GM19397 (cell line): ENCODE measurements around the gene SCLT1.
A peak's percentile ranks its signal among the peaks of the same experiment; 100 is the strongest.

Experiments used
- ATAC-seq: cut with Tn5 transposase; IDR thresholded peaks from one replicate; pipeline ENCODE4 v1.9.1; 2021; ENCODE audit warnings: mild to moderate bottlenecking, moderate library complexity; ENCODE audit not compliant: unreplicated experiment

The SCLT1 gene

DNA sequence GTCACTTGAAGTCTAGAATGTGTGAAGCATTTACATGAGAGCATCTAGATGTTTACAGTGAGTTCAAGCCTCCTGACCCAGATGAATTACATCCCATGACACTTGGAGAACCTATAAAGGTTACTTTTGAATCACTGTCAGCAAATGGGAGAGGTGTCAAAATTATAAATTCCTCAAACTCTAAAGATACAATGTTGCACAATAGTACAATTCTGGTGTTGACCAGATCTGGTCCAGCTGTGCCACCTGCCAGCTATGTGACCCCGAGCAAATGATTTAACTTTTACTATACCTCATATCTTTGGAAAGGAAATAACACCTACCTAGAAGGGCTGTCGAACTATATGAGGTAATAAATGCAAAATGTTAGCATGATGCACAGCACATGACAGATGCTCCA, 214.1 kb downstream of the SCLT1 start:
- ATAC-seq, result no peak

DNA sequence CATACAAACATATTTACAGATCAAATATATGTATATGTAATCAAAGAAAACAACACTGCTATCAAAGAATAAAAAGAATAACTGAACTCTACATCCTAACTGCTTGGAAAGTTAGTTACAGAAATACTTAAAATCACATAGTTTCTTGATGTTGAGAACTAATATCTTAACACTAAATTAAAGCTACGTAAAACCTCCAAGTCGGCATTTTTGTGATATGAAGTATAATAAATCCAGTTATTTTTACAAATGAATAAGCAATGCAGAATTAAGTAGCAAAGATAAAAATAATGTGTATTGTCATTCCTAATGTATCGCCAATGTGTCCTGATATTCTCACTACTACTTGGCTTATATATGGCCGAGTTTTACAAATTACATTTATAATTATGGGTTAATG, 215.4 kb downstream of the SCLT1 start:
- ATAC-seq, result no peak

DNA sequence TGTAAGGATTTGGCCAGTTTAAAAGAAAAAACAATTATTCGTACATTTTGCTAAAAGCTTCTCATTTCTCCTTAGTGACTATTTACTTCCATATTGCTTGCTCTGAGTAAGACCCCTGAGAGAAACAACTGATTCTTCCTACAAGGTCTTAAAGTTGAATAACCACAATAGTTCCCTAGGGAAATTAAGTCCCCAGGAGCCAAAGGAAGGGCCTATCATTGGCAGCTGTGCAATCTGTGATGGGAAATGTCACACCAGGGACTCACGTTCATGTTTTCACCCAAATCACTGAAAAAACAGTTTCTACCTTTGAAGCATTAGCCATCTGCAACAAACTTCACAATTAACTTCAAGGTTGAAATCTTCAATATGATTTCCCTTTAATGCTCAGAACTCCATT, 217.1 kb downstream of the SCLT1 start:
- no peak for ATAC-seq

DNA sequence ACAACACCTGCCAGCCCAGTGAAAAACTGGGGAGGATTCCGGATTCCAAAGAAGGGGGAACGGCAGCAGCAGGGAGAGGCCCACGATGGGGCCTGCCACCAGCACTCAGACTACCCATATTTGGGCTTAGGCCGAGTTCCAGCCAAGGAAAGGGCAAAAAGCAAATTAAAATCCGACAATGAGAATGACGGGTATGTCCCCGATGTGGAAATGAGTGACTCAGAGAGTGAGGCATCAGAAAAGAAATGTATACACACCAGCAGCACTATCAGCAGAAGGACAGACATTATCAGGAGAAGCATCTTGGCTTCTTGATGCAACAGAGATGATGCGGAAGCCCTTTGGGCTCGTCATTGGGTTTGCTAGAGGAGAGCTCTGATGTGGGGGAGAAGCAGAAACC, 221.4 kb downstream of the SCLT1 start:
- ATAC-seq, result no peak

DNA sequence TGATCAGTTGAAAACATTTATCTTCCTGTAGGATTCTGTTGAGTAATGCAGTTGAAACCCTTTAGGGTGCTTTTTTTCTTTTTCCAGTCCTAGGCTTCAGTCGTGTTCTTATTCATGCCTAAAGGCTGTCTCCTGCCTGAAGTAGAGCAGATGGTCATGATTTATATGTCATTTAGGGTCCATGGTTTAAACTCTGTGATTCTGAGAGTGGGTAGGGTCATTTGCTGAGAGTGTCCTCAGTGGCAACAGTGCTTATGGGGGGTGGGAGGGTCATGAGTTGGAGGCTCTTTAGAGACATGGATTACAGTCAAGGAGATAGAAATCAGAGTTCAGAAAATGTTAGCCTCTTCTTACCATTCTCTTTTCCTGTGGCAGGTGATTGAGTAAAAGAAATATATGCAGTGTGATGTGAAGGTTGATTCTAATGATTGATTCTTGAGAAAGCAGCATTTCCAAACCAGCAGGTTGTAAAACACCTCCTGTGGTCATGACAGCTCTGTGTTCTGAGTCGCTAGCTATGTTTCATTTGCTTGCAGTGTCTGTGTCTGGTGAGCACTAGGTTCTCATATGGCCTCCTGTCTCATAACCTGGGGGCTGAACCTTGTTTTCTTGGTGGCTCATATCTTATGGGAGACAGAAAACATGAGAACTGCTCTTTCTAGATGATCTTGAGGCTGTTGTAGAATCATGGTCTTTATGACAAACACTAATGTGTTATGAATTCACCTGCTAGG, 223.4 kb downstream of the SCLT1 start:
- ATAC-seq, result no peak

DNA sequence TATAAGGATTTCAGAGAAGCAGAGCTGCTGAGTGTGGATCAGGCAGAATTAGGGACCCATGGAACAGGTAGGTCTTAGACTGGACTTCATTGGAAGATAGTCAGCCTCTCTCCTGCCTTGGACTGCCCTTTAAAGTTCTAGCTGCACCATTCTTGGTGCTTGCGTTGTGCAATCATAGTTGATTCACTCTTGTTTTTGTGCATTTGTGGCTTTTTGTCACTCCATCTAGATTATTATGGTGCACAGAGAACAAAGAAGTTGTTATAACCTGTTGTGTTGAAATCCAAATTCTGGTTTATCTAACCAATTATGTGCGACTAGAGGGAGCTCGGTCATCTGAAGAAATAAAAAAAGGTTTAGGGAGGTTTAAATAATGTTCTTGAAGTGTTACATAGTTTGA, 224.6 kb downstream of the SCLT1 start:
- no peak for ATAC-seq

DNA sequence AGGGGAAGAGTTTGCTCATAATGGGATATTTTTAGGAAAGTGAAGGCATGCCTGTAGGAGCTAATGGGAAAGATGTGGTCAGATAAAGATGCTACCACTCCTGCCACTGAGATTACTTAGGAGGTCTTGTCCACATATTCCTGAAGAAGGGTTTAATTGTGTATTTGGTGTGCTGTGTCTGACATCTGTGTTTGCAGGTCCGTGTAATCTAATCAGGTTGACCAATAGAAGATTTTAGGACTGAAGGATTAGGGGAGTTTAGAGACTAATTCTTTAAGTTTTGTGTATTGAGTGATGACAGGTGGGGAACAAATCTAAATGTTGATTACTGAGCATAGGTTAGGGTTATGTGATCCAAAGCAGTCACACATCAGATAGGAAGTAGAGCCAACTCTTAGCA, 226.6 kb downstream of the SCLT1 start:
- no peak for ATAC-seq

DNA sequence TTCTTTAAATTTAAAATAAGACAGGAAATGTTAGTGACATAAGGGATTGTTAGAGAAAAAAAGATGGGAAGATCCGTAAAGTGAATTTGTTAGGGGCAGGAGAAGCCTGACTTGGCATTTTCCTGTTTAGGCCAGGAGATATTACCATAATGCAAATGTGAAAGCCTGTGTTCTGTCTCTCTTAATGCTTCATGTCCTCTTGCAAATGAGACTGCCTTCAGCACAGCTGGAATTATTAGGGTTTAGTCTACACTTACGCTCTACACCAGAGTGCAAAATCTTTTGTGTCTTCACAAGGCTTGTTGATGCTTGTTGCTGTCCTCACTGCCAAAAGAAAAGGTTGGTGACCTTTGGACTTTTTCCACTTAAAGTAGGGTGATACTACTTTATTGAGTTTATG, 227.1 kb downstream of the SCLT1 start:
- no peak for ATAC-seq

DNA sequence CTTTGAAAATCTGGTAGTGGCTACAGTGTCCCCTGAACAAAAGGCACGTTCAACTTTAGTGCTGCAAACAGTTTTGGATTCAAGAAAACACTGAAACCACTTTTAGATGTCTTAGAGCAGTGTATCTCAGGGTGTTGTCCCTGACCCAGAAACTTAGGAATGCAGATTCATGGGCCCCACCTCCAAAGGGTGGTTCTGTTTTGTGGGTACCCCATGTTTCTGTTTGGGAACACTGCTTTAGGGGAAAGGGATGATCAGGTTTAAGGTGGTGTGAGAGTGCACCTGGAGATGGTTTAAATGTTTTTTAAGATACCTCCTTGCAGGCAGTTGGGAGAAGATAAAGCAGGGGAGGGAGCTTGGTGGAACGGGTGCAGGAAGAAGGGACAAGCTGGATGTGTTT, 228.2 kb downstream of the SCLT1 start:
- no peak for ATAC-seq

DNA sequence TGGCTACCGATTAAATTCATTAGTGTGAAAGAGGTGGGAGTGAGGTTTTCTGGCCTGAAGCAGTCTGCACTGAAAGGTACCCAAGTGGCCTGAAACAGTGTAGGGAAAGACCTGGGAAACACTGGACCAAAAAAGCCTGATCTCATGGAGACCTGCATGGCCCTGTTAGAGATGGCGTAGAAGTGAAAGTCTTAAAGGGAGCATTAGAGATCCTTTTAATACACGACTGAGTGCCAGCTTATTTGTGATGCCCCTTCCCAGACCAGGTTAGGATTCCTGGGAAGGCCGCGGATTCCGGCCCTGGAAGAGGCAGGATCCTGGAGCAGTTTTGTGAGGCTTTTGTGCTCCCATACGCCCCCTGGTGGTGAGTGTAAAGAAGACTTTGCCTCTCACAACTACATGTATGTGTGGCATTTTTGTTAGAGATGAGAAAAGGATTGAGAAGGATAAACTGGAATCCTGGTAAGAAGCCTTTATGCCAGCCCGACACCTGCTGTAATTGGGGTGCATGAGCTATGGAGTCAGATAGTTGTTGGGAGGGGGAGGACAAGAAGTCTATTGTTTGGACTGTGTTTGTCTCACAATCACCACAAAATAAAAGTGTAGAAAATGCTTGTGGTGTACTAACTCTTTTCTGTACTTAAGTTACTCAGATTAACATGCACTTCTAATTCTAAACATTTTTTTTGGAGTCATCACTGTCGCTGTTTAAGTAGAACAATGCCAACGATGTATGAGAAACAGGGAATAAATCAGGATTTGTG, 229.8 kb downstream of the SCLT1 start:
- no peak for ATAC-seq

DNA sequence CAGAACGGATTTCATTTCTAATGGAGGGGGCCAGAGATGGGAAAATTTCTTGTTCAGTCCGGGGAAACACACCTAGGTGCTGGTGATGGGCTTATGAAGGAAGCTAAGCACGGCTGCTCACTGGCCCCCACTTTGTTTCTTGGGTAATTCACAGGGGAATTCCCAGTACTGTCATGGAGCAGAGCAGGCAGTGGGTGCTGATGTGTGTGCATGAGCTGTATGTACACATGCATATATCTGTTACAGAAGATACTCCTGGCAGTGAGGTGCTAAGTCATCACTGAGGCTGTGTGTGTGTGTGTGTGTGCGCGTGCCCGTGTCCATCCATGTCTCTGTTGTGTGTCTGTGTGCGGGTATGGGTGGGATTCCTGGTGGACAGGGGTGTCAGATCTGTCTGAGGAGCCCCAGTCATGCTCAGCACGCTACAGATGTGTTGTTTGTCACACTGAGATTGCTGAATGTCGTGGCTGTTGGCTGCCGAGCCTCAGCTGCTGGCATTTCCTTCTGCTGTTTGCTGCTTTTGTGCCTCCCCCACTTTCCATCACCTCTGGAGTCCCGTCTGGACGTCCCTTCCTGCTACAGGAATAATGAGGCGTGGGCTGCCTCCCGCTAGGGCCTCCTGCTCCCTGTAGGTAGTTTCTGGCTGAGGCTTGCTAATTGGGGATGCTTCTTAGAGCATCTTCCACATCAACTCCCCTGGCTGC, 230.6 kb downstream of the SCLT1 start:
- ATAC-seq, result peak; percentile 63

DNA sequence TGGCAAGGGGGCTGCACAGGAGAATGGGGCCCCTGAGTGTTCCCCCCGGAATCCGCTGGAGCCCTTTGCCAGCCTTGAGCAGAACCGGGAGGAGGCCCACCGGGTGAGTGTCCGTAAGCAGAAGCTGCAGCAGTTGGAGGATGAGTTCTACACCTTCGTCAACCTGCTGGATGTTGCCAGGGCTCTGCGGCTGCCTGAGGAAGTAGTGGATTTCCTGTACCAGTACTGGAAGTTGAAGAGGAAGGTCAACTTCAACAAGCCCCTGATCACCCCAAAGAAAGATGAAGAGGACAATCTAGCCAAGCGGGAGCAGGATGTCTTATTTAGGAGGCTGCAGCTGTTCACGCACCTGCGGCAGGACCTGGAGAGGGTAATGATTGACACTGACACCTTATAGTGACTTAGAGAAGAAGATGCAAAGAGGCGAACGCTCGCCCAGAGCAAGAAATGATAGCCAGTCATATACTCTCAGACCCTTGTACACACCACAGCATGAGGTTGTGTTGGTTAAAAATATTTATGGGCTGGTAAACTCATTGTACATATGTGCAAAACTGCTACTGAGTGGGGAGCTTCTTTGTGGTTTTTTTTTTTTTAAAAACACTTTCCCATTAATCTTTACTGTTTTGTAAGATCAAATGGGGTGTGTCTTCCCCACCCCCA, 231.4 kb downstream of the SCLT1 start:
- ATAC-seq, result peak; percentile 49

DNA sequence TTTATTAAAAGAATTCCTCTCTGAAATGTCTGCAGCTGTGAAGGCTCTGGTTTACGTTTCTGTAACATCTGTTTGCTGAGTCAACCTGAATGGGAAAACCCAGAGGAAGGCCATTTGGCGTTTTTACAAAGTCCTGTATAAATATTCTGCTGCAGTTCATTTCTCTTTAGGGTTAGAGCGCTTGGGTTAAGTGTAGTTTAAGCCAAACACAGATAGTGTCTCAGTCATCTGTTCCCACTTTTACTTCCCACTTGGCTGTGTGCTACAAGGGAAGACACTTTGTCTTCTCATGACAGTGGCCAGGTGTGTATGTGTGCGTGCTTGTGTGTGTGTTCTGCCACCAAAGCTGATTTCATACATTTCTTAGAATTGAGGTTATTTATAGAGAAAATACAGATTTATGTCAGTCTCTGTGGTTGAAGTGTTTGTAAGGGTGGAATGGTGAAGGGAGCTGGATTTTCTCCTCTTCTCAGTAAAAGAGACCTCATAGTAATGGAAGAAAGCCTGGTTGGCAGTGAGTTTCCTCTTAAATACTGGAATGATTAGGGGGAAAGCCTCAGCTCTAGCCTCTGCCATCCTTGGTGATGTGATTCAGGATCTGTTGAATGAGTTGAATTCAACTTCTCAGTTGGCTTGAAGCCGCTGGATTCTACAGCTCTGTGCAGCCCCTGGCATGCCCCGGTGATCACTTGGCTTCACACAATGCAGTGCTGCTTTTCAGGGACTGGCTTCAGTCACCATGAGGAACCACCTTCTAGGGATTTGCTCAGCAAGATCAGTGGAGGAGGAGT, 233.3 kb downstream of the SCLT1 start:
- ATAC-seq, result no peak

DNA sequence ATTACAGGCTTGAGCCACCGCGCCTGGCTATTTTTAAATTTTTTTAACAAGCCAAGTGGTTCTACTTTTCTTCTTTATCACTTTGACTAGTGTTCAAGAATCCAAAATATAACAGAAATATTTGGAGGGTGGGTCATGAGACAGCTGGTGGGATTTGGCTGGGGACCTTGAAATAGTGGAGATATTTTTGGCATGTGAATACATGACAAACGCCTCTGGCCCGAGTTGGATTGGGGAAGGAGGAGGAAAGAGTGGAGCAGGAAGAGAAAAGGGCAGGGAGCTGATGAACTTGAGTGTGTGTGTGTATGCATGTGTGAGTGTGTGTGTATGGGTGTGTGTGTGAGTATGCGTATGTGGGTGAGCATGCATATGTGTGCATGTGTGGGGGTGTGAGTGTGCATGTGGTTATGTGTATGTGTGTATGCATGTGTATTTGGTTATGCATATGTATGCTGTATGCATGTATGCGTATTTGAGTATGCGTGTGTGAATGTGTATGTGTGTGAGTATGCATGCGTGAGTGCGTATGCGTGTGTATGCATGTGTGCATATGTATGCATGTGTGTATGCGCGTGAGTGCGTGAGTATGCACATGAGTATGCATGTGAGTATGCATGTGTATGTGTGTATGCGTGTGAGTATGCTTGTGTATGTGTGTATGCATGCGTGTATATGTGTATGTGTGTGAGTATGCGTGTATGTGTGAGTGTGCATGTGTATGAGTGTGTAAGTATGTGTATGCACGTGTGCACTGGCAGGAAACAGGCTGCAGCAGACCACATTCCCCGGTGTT, 234.3 kb downstream of the SCLT1 start:
- ATAC-seq, result no peak

DNA sequence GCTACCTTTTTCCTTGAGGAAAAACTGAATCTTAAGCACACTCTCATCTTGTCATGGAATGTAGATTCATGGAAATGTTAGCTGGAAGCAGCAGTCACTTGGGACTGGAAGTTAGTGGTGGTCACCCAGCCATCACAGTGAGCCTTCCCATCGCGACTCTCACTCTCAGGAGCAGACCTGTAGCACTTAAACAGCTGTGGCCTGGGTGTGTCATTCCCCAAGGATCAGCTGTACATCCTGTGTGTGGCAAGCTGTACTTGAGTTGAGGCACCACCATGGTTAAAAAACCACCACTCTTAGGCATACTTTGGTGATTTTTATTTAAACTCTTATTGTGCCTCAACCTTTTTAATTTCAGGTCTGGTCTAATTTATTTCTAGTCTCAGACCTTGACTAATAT, 237.1 kb downstream of the SCLT1 start:
- ATAC-seq, result no peak

DNA sequence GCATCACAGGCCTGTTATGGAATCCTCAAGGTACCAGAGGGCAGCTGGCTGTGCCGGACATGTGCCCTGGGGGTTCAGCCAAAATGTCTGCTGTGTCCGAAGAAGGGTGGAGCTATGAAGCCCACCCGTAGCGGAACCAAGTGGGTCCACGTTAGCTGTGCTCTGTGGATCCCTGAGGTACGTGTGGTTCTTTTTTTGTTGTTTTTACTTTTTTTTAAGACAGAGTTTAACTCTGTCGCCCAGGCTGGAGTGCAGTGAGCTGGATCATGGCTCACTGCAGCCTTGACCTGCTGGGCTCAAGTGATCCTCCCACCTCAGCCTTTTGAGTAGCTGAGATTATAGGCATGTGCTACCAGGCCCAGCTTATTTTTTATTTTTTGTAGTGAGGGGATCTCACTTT, 237.7 kb downstream of the SCLT1 start:
- no peak for ATAC-seq

DNA sequence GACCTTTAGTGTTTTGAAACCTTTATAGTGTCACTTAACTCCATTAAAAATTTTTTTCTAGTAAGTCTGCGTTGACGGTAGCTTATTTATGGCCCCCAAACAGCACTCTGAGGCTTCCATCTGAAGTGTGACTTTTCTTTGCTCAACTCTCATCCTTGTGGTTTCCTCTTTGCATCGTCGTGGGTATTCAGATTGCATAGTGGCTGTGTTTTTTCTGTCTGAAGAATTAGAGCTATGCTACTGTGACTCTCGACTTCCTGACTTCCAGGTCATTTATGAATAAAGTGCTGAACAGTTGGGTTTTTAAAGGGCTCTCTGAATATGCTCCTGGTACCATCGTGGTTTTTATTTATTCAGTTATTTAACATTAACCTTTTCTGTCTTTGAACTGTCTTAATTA, 238.9 kb downstream of the SCLT1 start:
- ATAC-seq, result peak; percentile 72

DNA sequence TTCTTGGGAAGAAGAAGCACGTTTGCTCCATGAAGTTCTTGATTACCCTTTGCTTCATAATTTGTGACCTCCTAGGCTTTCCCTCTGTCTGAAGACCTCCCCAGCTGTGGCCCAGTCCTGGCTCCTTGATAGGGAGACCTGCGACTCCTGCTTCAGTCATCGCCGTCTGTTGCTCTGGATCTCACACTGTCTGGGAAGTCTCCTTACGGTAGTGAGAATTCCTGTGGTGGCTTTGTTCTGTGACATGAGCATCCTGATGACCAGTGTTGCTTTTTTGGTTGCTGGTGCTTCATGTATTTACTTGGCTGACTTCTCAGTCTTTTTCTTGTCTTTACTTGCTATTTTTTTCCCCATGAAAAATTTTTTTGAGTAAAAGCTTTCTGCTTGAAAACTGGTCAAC, 239.6 kb downstream of the SCLT1 start:
- no peak for ATAC-seq

DNA sequence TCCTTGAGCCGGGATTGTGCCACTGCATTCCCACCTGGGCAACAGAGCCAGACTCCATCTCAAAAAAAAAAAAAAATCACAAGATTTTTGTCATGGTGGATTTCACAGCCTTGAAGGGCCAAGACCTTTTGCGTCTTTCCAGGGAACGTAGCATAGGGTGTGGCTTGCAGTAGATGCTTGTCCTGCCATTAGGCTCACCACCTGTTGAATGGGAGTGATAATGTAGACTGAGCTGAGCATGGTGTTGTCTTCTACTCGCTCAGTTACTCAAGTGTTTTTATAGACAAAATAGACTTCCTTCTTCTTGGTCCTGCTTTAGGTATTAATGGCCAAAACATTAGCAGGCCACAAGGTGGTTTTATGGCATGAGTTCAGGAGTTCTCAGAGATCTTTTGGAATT, 243.1 kb downstream of the SCLT1 start:
- no peak for ATAC-seq

DNA sequence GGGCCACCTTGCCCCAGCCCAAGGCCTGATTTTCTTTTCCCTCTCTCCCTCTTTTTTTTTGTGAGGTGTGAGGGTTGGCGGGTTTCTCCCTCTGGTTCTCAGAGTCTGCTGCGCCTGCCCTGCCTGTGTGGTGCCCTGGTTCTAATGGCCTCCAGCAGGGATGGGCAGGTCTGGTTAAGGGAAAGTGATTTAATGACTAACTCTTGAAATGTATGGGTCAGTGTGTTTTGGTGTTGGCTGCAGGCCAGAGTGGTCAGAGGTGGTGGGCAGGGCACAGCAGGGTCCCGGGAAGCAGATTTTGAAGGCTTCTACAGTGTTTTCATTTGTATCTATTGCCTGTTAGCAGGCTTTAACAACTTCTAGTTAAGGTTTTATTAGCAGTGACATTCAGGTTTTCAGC, 244.9 kb downstream of the SCLT1 start:
- no peak for ATAC-seq
